NCI-H446 treated with DMSO at 0.1 percent for 48 hours (cell line): ENCODE measurements around the gene HECTD4.

Experiments used
- DNase-seq: peaks from one replicate; lab custom pipeline; 2025; lab: John Stamatoyannopoulos, UW

The HECTD4 gene

DNA sequence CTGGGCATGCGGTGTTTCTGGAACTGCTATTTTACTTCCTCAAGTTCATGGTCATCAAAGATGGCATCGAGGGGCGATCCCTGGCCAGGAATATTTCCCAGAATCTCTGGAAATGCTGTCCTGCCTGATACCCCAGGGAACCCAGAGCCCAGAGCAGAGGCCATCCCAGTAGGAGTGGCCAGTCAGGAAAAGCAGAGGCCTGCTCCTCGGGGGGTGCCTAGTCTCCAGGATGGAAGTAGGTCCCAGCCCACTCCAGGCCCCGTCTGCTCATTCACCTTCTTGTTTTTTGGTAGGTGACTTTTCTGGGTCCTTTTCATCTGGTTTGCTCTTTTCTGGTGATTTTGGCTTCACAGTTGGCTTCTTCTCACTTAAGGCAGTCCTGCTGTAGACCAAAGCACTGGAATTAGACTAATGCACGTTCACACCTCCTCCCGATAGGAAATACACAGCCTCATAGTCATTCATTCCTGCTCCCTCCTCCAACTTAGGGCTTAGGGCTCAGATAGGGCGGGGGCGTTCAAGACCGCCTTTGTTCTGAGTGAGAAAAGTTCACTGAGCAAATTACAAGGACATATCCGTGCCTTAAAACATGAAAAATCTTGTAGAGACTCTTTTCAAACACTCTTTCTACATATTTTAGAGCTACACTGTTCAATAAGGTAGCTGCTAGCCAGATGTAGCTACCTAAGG lies 205.8 kb downstream of the HECTD4 start:
- DNase-seq, result no peak

DNA sequence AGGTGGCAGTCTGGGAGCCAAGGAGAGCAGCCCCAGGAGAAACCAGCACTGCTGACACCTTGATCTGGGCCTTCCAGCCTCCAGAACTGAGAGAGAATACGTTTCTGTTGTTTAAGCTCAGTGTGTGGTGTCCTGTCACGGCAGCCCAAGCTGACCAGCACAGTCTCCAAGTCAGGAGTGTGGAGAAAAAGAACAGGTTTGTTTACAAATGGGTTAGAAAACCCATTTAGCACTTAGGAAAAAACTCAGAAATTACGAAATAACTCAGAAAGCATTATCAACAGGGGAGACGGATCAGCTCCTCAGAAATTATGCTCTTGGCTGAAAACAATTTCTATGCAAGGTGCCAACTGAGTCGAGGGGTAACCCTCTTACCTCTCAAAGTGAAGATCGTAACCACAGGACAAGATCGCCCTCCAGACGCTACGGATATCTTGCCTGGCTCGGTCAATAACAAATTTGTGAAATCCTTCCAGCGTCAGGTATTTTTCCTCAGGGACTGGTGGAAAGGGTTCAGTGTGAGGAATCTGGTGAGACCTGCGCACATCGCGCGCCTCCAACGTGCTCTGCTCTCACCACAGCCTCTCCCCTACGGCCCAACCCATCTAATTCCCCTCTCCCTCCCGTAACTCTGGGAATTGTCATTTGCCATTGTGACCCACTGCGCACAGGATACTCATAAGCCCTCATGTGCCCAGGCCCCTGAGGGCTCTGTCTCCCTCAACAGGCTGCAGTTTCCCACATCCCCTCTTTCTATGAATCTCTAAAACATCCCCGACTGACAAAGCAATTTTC lies 206.7 kb downstream of the HECTD4 start:
- no peak for DNase-seq

DNA sequence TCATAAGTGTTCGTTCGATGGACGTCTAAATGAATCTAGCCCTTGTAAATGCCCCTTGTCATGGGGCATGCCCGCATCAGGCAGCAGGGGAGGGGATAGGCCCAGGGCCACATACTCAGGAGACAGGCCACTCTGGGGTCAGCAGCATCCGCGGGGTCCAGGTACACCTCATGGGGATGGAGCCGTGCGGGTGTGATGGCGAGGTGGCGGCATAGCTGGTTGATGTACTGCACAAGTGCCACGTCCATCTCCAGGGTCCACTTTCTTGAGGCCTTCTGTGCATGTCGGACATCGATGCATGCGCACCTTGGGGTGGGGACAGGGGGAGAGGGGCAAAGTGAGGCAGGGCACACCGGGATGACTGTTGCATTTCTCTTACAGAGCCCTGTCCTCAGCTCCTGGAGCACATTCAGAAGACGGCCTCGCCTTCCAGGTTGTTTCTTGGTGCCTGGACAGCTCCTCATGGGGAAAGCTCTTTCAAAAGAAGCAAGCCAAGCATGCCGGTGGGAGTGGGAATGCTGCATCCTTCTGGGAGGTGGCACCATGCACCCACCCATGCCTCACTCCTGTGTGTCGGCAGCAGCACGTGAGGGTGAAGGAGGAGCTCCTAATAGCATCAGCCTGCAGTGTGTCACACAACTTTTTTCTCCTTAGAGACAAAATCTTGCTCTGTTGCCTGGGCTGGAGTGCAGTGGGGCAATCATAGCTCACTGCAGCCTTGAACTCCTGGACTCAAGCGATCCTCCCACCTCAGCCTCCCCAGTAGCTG lies 209.5 kb downstream of the HECTD4 start:
- no peak for DNase-seq

DNA sequence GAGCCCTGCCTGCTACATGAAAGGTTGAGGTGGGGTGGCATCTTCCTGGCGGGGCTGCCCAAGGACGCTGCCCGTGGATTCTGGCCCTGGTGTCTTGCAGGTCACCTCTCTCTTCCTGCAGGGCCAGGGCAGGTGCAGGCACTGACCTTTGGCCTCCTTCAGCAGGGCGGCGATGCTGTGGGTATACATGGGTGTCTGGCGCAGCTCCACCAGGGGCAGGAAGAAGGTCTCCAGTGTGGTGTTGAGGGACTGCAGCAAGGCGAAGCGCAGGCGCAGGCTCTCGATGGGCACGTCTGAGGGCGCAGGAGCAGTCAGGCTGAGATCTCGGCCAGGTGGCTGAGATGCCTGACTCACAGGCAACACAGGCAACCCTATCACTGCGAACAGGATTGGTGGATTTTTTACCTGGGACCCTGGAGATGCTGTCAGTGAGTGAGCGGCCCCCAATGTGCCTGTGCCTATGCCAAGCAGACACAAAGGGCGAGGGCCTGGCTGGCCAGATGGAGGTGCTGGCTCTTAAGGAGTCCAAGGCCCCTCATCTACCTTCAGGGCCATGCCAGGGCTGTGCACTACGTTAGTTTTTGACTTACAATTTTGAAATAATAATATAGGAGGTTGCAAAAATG lies 211.1 kb downstream of the HECTD4 start:
- DNase-seq, result no peak

DNA sequence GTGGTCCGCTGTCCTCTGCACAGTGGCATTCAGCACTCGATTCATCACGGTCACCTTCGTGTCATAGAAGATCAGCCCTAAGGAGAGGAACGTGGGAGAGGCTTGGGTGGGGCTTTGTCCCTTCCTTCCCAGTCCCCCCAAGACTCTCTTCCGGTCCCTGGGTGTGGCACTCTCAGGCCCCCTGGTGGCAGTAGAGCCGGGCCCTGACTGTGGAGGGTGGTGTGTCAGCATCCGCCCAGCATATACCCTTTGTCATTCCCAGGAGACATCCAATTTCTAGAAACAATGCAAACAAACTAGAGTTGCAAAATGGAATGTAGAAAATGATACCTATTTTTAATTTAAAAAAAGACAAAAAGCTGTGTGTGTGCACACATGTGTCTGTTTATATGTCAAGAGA lies 211.9 kb downstream of the HECTD4 start:
- no peak for DNase-seq

DNA sequence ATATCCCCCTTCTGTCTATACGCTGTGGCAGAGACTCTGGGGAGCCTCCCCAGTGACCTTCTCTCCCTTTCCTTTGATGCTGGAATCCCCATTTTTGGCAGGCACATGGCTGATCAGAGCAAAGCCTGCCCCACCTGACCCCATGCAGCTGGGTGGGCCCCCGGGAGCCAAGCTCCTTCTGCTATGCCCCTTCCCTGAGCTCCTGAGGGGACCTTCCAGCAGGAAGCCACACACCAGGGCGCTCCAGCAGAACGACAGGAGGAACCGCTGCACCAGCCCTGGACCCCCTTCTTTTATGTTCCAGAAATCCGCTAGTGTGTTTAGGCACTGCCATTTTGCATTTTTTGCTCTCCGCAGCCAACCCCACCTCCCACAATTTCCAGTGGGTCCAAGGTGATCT lies 212.3 kb downstream of the HECTD4 start:
- DNase-seq, result no peak

DNA sequence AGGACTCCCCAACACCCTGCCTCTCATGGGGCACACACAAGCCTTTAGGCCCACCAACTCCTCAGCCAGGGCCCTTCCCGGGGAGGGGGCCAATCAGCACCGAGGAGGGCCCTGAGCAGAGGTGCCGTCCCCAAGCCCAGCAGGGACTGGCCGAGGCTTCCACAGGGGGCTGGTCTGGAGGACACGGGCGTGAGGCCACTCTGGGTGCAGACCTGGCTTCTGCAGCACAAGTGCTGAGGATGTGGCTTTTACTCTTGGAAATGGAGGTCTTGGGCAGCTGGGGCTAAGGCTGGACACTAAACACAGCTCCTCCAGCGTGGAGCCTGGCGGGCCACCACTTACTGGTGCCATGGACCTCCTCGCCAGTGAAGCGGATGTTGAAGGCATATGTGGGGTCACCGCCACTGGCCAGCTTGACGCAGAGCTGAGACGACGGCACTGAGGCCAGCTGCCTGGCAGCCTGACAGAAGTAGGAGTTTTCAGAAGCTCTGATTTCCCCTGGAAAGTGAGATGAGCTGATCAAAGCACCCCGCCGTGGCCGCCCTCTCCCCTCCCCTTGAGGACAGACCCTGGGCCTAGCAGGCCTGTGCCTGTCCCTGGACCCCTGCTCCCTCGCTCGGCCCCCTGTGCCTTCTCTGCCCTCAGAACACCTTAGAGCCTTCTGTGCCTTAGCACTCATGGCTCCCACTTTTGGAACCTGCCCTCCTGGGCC lies 212.9 kb downstream of the HECTD4 start:
- no peak for DNase-seq

DNA sequence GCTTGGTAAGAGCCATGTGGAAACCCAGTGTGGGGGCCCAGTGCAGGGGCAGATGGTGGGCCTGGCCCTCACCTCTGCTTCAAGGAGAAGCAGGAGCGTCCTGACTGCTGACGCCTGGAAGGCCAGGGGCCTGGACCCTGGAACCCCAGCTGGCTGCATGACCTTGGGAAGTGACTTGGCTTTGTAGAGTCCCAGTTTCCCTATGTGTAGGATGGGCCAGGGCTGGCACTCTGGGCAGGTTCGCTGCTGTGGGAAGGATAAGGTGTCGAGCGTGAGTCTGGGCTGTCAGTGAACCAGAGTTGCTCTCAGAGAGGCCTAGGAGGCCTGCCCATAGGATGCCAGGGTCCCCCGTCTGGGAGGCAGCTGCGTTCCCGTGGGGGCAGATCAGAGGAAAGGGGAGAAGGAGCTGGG lies 213.7 kb downstream of the HECTD4 start:
- no peak for DNase-seq

DNA sequence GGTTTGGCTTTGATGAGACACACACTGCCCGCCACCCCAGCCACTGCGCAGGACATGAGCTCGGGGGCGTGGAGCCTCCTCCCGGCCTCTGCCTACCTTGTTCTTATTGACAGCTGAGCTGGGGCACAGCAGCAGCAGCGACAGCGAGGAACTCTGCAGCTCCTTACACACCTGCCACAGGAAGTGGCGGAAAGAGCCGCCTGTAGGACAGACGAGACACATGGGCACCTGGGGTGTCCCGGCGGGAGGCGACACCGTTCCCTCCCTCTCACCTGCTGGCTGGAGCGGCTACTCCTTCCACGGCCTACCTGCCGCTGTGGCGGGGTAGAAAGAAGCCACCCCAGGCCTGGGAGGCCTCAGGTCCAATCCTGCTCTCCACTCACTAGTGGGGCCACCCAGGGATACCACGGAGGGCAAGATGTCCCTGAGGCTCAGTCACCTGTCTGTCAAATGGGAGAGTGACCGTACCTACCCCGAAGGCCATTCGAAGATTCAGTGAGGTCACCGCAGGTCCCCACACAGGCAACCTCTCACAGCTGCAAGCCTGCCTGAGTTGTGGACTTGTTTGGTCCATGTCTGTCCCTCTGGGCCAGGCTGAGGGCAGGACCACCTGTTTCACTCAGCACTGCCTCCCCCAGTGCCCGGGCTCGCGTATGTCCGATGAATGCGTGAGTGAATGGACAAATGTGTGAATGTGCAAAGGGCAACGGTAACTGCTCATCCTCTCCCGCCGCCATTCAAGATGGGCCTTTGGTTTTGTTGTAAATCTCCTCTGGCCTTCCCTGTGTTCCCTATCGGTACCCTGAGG lies 214.3 kb downstream of the HECTD4 start:
- no peak for DNase-seq

DNA sequence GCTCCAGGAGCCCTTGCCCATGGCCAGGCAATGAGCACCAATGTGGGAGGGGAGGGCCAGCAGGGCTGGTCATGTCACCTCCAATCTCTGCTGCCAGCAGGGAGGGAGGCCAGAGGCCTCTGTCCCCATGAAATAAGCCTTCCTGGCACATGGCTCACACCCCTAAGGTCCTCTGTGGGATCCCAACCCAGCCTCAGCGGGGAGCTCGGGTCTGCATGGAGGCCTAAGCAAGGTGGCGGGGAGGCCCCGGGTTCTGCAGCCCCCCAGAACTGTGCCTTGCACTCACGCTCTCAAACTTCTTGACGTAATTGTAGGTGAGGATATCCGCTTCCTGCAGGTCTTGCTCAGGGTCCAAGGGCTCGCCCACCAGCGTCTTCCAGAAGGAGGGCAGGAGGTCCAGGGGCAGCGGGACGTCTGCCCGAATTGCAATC lies 215.2 kb downstream of the HECTD4 start:
- DNase-seq, result no peak

DNA sequence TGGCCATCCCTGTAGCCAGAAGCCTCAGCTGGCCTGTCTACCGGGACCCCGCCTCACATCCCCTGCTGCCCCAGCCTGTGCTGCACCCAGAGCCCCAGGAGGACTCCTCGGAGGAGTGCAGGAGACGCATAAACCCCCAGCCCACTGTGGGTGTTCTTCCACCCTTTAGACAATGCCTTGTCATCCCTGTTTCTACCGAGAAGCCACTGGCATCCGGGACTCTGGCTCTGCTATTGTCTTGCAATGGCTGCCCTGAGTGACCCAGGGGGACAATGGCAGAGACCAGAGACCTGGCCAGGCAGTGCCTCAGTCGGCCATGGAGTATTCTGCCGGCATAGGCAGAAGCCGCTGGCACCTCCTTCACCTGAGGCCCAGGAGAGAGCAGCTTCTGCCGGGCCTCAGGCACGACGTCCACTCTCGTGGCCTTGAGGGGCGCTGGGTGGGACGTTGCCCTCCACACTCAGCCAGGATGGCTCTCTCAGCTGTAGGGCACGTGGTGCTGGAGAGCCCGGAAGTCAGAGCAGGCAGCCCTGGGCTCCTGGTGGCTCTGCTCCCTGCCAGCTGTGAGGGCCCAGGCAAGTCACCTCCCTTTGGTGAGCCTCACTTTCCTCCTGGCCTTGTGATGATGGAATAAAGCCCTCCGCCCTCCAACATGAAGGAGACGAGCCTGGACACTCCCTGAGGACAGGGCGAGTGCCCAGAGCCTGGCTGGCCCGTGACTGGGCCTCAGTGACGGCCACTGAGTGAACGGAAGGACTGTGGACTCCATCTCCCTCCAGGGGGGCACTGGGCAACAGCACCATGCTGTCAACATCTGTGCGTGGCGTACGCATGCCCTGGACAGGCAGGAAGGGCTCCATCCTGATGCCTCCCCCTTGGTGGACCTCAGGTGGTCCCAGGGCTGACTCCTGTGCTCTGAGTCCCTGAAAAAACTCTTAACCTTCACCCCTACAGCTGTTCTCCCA lies 215.9 kb downstream of the HECTD4 start:
- no peak for DNase-seq

DNA sequence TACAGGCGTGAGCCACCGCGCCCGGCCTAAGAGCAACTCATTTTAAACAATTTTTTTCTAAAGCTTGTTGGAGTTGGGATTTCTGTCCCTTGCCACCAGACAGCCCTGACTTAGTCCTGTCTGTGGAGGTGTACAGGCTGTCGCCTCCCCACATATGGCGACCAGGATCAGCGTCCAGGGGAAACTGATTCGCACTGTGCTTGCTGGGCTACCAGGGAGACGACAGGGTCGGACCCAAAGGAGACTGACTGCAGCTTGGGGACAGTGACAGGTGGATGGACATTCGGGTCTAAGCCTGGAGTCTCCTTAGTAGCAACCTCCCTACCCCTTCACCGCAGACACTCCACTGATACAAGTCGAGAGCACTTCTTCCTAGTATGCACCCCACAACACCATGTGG lies 216.6 kb downstream of the HECTD4 start:
- no peak for DNase-seq

DNA sequence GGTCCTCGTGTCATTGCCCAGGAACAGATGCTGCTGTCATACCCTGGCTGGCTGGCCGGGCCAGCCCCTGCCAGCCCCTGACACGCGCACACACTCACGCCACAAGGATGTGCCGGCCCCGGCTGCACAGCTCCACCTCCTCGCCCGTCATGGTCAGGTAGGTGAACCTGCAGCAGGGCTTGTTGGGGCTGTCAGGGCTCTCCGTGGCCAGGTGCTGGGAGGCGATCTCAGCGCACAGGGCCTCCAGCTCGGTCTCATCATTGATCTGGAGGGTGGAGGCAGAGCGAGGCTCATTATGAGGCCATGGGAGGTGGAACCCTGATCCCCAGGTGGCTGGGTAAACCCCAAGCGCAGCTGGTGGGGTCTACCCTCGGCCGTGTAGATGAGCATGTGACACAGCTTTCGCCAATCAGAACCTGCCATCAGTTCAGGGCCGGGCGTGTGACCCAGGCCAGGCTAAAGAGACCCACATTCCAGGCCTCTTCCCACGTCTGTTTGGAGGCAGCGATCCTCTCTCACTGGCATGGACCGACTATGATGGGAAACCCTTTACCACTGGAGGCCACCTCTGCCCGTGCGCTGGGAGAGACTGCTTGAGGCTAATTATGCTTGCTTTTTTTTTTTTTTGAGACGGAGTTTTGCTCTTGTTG lies 218.1 kb downstream of the HECTD4 start:
- DNase-seq, result no peak

DNA sequence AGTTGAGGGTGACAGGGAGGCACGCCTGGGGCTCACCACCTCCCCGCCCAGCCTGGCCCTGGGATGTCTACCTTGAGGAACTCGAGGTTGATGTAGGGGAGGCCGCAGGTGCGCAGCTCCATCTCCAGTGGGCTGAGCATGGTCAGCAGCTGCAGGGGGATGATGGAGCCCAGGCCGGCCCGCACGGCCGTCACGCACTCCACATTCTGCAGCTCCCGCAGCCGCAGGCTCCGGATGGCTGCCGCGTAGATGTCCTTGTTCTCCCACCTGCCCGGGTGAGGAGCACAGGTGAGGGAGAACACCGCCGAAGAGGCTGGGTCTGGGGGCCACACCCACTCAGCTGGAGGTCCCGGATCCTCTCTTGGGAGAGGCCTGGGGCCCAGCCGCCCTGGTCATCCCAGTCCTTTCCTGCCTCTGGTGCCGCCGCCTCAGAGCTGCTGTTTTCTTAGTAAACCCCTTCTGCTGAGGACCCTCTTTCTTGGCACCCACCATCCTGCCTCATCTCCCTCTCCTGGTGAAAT lies 218.7 kb downstream of the HECTD4 start:
- no peak for DNase-seq

DNA sequence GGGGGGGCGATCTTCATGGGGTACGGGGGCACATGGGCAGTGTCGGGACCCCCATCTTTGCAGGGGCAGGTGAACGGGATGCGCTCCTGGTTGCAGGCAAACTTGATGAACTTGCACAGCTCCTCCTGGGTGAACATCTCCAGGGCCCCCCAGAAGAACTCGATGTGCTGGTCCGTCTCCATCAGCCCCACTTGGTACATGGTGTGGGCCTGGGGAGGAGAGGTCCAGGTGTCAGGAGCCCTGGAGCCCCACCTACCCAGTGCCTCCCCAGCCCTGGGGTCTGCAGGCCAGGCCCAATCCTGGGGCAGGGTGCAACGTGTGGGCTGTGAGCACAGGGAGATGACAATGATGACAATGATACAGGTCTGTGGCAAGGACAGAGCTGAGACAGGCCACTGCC lies 219.2 kb downstream of the HECTD4 start:
- DNase-seq, result no peak

DNA sequence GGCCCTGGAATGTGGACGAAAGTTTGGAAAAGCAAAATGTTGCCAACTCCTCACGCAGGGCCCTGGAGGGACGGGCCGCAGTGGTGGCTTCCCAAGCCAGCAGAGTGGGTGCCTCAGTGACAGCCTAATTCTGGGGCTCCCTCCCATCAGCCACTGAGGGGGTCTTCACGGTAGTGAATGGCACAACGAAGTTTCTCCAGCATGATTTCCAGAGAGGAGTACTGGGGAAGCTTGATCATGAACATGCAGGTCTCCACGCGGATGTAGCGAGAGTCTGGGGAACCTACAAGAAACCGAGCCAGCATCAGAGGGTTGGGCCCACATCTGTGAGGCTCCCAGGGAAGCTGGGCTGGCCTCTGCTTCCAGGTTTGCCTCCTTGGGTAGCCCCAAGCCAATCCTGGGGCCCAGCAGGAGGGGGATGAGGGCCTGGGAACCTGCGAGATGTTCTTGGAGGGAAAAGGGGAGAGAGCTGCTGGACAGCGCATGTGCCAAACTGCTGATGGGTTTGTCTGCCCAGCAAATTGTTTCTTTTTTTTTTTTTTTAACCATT lies 219.9 kb downstream of the HECTD4 start:
- no peak for DNase-seq

DNA sequence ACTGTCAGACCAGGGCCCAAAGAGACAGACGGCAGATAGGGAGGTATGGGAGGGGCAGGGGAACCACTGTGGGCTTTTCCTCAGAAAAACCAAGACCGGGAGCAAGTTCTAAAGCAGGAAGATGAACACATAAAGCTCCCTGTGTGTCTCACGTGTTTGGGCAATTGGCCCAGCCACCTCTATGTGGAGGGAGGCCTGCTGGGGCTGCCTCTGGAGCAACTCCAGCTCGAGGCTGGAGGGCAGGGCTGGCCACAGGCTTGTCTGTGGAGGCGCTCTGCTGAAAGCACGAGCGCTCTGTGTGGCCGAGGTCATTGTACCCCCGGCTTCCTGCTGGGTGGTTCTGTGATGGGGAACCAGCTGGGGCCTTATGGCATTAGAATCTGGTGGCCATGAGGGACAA lies 220.5 kb downstream of the HECTD4 start:
- DNase-seq, result no peak

DNA sequence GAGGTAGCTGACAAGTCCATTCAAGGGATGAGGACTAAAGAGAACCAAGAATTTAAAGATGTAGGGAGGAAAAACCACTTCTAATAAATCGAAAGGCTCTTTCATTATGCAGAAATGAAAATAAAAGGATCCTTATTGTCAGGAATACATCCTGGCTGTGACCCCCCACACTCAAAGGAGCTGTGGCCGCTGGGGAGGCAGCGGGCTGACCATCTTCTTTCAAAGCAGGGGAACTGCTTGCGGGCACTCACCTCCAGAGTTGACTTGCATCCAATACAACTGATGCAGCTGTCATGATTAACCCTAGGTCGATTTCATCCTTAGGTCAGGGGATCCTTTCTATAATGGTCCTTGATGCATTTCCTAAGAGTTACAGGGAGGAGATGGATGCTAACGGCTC lies 221.6 kb downstream of the HECTD4 start:
- DNase-seq, result no peak

DNA sequence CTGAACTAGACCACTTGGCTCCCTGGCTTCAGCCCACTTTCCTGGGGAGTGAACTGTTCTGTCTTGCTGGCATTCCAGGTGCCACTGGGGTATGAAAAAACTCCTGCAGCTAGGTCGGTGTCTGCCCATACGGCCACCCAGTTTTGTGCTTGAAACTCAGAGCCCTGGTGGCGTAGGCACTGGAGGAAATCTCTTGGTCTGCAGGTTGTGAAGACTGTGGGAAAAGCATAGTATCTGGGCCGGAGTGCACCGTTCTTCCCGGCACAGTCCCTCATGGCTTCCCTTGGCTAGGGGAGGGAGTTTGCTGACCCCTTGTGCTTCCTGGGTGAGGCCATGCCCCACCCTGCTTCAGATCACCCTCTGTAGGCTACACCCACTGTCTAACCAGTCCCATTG lies 223.1 kb downstream of the HECTD4 start:
- no peak for DNase-seq
